Fibroblast of villous mesenchyme (primary cell): ENCODE data around the gene ZSCAN12. TPM values are rescaled to one million over a fixed set of nuclear protein-coding genes. Genes with fewer than 3 reads are reported as not detected.

ENCODE experiments used
- DNase-seq: peaks from one replicate; pipeline ENCODE4 v3.0.0-alpha.2; 2010; ENCODE audit warnings: low read depth
- H3K4me3 ChIP-seq: 2 replicates; pipeline ENCODE4 v1.5.1; 2011; ENCODE audit warnings: low read depth, mild to moderate bottlenecking, low read length
- CTCF ChIP-seq: IDR thresholded peaks from 2 replicates; pipeline ENCODE4 v1.5.1; 2012; ENCODE audit warnings: low read depth, mild to moderate bottlenecking, low read length; ENCODE audit not compliant: insufficient read depth
- total RNA-seq: library from RNA; depleted of rRNA; stranded (reverse); fragments of >200 nt; gene quantifications from 2 replicates; pipeline ENCODE4 v1.2.3, GENCODE V29; 2012

Gene ZSCAN12
- total RNA-seq, 1 donor: 6.9 TPM

- TF ChIP-seq CTCF: no peak
- DNase-seq: no peak
- no peak overlapping the region for H3K4me3 ChIP-seq
Observed at GRCh38 chr6:28378644-28379043, 20.9 kb downstream of the ZSCAN12 start.

GRCh38 chr6:28377879-28378278 is 21.7 kb downstream of the ZSCAN12 start:
- H3K4me3 ChIP-seq: no peak overlapping the region
- DNase-seq: no peak
- no peak for TF ChIP-seq CTCF

- H3K4me3 ChIP-seq: no peak overlapping the region
- no peak for DNase-seq
- no peak for TF ChIP-seq CTCF
Observed at GRCh38 chr6:28373925-28374324, 25.6 kb downstream of the ZSCAN12 start.

GRCh38 chr6:28371706-28372451 is 27.7 kb downstream of the ZSCAN12 start:
- no peak overlapping the region for H3K4me3 ChIP-seq
- no peak for DNase-seq
- TF ChIP-seq CTCF: no peak

- DNase-seq: no peak
- TF ChIP-seq CTCF: no peak
- H3K4me3 ChIP-seq: no peak overlapping the region
Observed at GRCh38 chr6:28371280-28371679, 28.3 kb downstream of the ZSCAN12 start.

GRCh38 chr6:28370440-28370839 is 29.1 kb downstream of the ZSCAN12 start:
- no peak for TF ChIP-seq CTCF
- DNase-seq: no peak
- no peak overlapping the region for H3K4me3 ChIP-seq

GRCh38 chr6:28369463-28369862 is 30.1 kb downstream of the ZSCAN12 start:
- no peak for DNase-seq
- no peak overlapping the region for H3K4me3 ChIP-seq
- TF ChIP-seq CTCF: no peak
